Neural cell (in vitro differentiated cells): Measurements from ENCODE around the gene SUCLG2. TPM values are rescaled to one million over a fixed set of nuclear protein-coding genes. Genes with fewer than 3 reads are reported as not detected.

ENCODE experiments used
- H2AFZ ChIP-seq: fragments of 200-600, 300-800 bp; sonication (generic), shearing (Covaris generic); 2 replicates; pipeline ENCODE4 v1.6.0; 2014; ENCODE audit warnings: low read depth, mild to moderate bottlenecking, antibody characterized with exemption, low read length, moderate library complexity
- H3F3A ChIP-seq: fragments of 200-600 bp; shearing (Covaris generic); 2 replicates; pipeline ENCODE4 v1.6.1; 2016; ENCODE audit warnings: mild to moderate bottlenecking, moderate library complexity, mixed read lengths, antibody characterized with exemption, low read length; ENCODE audit not compliant: insufficient read depth, poor library complexity, severe bottlenecking
- H3K27ac ChIP-seq: fragments of 200-600, 300-800 bp; sonication (generic), shearing (Covaris generic); 2 replicates; pipeline ENCODE4 v1.5.1; 2014; ENCODE audit warnings: mild to moderate bottlenecking, low read length, moderate library complexity
- H3K27me3 ChIP-seq: fragments of 300-800, 200-600 bp; sonication (generic), shearing (Covaris generic); 2 replicates; pipeline ENCODE4 v1.6.0; 2014; ENCODE audit warnings: mild to moderate bottlenecking, low read depth, low read length, moderate library complexity; ENCODE audit not compliant: insufficient read depth
- H3K36me3 ChIP-seq: fragments of 300-800, 200-600 bp; sonication (generic), shearing (Covaris generic); 2 replicates; pipeline ENCODE4 v1.5.1; 2014; ENCODE audit warnings: mild to moderate bottlenecking, antibody characterized with exemption, low read length, moderate library complexity; ENCODE audit not compliant: insufficient read depth
- H3K4me2 ChIP-seq: fragments of 300-800, 200-600 bp; sonication (generic), shearing (Covaris generic); 2 replicates; pipeline ENCODE4 v1.6.0; 2014; ENCODE audit warnings: mild to moderate bottlenecking, low read length
- H3K4me3 ChIP-seq: fragments of 300-800, 200-600 bp; sonication (generic), shearing (Covaris generic); 2 replicates; pipeline ENCODE4 v1.5.1; 2014; ENCODE audit warnings: mild to moderate bottlenecking, low read length, moderate library complexity
- H3K79me2 ChIP-seq: fragments of 200-600 bp; shearing (Covaris generic); replicated peaks from 2 replicates; pipeline ENCODE4 v1.6.0; 2014; ENCODE audit warnings: mild to moderate bottlenecking, low read length, moderate library complexity; ENCODE audit not compliant: insufficient read depth
- H3K9ac ChIP-seq: fragments of 300-800, 200-600 bp; sonication (generic), shearing (Covaris generic); 2 replicates; pipeline ENCODE4 v1.6.1; 2016; ENCODE audit warnings: mild to moderate bottlenecking, low read length, mixed read lengths
- H3K9me2 ChIP-seq: fragments of 200-600 bp; shearing (Covaris generic); 2 replicates; pipeline ENCODE4 v1.6.1; 2016; ENCODE audit warnings: mild to moderate bottlenecking, low read length, mixed read lengths; ENCODE audit not compliant: insufficient read depth
- H3K9me3 ChIP-seq: fragments of 200-600, 300-800 bp; sonication (generic), shearing (Covaris generic); 2 replicates; pipeline ENCODE4 v1.6.1; 2016; ENCODE audit warnings: mild to moderate bottlenecking, mixed run types, low read length, moderate library complexity, mixed read lengths
- H4K20me1 ChIP-seq: fragments of 200-600 bp; shearing (Covaris generic); 2 replicates; pipeline ENCODE4 v1.6.1; 2016; ENCODE audit warnings: mild to moderate bottlenecking, mixed run types; ENCODE audit not compliant: insufficient read depth
- CTCF ChIP-seq: fragments of 450-650 bp; IDR thresholded peaks from 2 replicates; pipeline ENCODE4 v1.5.1; 2014; ENCODE audit warnings: antibody characterized with exemption, mild to moderate bottlenecking, moderate library complexity; ENCODE audit not compliant: poor library complexity, severe bottlenecking
- EP300 ChIP-seq: fragments of 450-650 bp; conservative IDR thresholded peaks from 2 replicates; pipeline ENCODE4 v1.6.1; 2014; ENCODE audit warnings: antibody characterized with exemption, mild to moderate bottlenecking, moderate library complexity; ENCODE audit not compliant: poor library complexity, severe bottlenecking
- EZH2 ChIP-seq: fragments of 200-600, 300-800 bp; shearing (Covaris generic), sonication (generic); IDR thresholded peaks from 2 replicates; pipeline ENCODE4 v1.6.1; 2014; ENCODE audit warnings: antibody characterized with exemption, low read length, borderline replicate concordance, mild to moderate bottlenecking; ENCODE audit not compliant: insufficient read depth, poor library complexity, severe bottlenecking
- MXI1 ChIP-seq: fragments of 450-650 bp; conservative IDR thresholded peaks from 2 replicates; pipeline ENCODE4 v1.6.1; 2014; ENCODE audit warnings: antibody characterized with exemption, mild to moderate bottlenecking; ENCODE audit not compliant: poor library complexity, severe bottlenecking
- POLR2AphosphoS5 ChIP-seq: IDR thresholded peaks from 2 replicates; pipeline ENCODE4 v1.6.1; 2012
- RAD21 ChIP-seq: fragments of 450-650 bp; conservative IDR thresholded peaks from 2 replicates; pipeline ENCODE4 v1.6.1; 2014; ENCODE audit warnings: antibody characterized with exemption, mild to moderate bottlenecking, moderate library complexity
- REST ChIP-seq: IDR thresholded peaks from 2 replicates; pipeline ENCODE4 v1.6.1; 2012; ENCODE audit warnings: borderline replicate concordance
- SMC3 ChIP-seq: fragments of 450-650 bp; conservative IDR thresholded peaks from 2 replicates; pipeline ENCODE4 v1.6.1; 2014; ENCODE audit warnings: antibody characterized with exemption, mild to moderate bottlenecking, moderate library complexity; ENCODE audit not compliant: poor library complexity
- TAF1 ChIP-seq: IDR thresholded peaks from 2 replicates; pipeline ENCODE4 v1.6.1; 2012; ENCODE audit warnings: low read depth
- polyA plus RNA-seq: library from polyadenylated mRNA; depleted of rRNA; stranded (reverse); fragments of >200 nt; gene quantifications from 2 replicates; pipeline ENCODE4 v1.2.3, GENCODE V29; 2014

Gene SUCLG2
- polyA plus RNA-seq, 1 donor from 2014 or later = 0.15 TPM

DNA sequence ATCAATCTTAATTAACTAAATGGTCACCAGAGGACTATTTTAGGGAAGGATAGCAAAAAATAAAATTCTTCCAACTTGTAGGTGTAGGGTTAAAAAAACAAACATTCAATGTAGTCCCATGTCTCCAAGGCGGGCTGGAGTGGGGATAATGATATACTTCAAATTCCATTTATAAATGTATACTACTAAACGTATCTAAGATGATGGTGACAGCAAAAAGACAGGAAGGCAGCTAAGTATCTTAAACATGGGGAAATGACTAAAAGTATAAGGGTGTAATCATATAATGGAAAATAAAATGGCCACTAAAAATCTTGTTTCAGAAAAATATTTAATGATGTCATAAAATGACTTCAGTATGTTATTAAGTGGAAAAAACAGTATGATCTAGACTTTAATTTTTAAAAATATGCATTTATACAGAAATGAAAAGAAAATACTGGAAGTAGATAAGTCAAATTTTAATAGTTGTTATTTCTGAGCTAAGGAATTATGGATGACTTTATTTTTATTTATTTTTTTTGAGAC is 181.7 kb downstream of the SUCLG2 start:
- no peaks in the 10 kb centered on the region for H3K9me3 ChIP-seq
- H4K20me1 ChIP-seq = no peaks in the 10 kb centered on the region
- no peaks in the 10 kb centered on the region for H3K27me3 ChIP-seq
- no peak overlapping the region for H3K27ac ChIP-seq
- H3K9me2 ChIP-seq = no peaks in the 10 kb centered on the region
- no peak overlapping the region for H3K4me3 ChIP-seq
- H3K9ac ChIP-seq = no peak overlapping the region
- H3F3A ChIP-seq = no peaks in the 10 kb centered on the region
- H2AFZ ChIP-seq = no peak overlapping the region
- no peaks in the 10 kb centered on the region for H3K36me3 ChIP-seq
- H3K79me2 ChIP-seq = no peaks in the 10 kb centered on the region
- TF ChIP-seq SMC3 (no peak), CTCF (no peak), RAD21 (no peak), POLR2AphosphoS5 (peak; percentile 67), REST (no peak), EP300 (peak; percentile 78), MXI1 (no peak)
- H3K4me2 ChIP-seq = no peak overlapping the region

DNA sequence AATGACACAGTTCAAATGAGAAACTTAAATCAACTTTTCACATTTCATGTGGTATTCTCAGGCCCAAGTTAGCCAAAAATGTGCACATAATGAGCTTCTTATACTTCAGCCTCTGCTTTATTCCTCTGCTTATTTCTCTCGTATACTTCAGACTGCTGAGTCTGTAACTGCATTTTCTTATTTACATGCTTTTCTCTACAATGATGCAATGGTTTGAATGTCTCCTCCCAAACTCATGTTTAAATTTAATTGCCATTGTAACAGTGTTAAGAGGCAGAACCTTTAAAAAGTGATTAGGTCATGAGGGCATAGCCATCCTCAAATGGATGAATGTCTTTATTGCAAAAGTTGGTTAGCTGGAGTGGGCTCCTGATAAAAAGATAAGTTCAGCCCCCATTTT is 184.2 kb downstream of the SUCLG2 start:
- Histone ChIP-seq H3K36me3 (no peaks in the 10 kb centered on the region), H3K27ac (no peak overlapping the region), H3K79me2 (no peaks in the 10 kb centered on the region)

More for the DNA sequence above, 184.2 kb downstream of the SUCLG2 start:
- H3K27me3 ChIP-seq = no peaks in the 10 kb centered on the region
- no peaks in the 10 kb centered on the region for H3F3A ChIP-seq
- H3K9ac ChIP-seq = no peak overlapping the region
- TF ChIP-seq EZH2 (no peak), RAD21 (no peak), EP300 (no peak), CTCF (no peak), POLR2AphosphoS5 (no peak), TAF1 (no peak), REST (no peak), SMC3 (no peak), MXI1 (no peak)
- H4K20me1 ChIP-seq = no peaks in the 10 kb centered on the region
- no peak overlapping the region for H2AFZ ChIP-seq
- H3K9me3 ChIP-seq = no peaks in the 10 kb centered on the region
- no peak overlapping the region for H3K4me2 ChIP-seq
- H3K9me2 ChIP-seq = no peaks in the 10 kb centered on the region
- no peak overlapping the region for H3K4me3 ChIP-seq
